ENCODE data around the gene PTGES3L.
"Not testable (repeated sequence)": the region's sequence is repeated elsewhere in the genome, so short reads cannot be mapped to it uniquely, and the experiment has no call there.

The PTGES3L gene

DNA sequence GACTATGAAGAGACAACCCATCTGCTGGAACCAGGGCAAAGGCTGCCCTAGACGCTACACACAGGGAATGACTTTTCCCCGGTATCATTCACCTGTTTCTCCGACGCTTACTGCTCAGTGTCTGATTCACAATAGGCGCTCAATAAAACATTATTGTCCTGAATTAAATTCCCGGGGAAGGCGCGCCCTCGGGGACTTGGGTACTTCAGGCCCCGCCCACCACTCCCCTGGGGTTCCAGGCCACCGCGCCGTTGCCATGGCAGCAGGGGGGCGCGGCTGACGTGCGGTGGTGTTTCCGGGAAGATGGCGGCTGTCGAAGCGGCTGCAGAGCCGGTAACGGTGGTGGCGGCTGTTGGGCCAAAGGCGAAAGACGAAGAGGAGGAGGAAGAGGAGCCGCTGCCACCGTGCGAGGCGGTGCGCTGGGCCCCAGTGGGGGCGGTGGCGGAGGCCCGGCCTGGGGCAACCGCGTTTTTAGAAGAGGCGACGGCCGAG is 440 bp upstream of the PTGES3L start, which contains the start of gene RUNDC1:
TSS of gene RUNDC1 (plus strand) at position 292 of the 492 bp plus-strand sequence. CDS start at position 304, 12 bp downstream.
- DNase-seq (ENCODE audit: low spot score): peak; percentile 97

DNA sequence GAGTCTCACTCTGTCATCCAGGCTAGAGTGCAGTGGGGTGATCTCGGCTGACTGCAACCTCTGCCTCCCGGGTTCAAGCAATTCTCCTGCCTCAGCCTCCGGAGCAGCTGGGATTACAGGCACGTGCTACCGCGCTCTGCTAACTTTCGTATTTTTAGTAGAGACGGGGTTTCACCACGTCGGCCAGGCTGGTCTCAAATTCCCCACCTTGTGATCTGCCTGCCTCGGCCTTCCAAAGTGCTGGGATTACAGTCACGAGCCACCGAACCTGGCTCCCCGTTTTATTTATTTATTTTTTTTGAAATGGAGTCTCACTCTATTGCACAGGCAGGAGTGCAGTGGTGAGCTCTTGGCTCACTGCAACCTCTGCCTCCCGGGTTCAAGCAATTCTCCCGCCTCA is 4.2 kb downstream of the PTGES3L start:
- DNase-seq (ENCODE audit: low spot score): not testable (repeated sequence)

DNA sequence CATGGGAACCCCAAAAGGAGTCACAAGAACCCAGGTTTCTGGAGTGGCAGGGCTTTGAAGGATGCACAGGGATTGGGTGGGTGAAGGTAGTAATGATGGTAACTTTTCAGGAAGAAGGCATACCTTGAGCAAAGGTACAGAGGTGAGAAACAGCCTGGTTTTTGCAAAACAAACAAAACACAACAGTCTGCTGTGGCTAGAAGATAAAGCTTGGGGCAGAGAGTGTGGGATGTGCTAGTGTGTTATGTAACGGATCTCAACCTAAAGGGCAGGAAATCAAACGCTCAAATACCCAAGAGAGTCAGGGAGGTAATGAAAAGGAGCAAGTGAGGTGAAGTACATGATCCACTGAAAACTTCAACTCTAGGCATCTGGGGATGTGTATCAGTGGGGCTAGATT is 4.6 kb downstream of the PTGES3L start:
- DNase-seq (ENCODE audit: low spot score): no peak

DNA sequence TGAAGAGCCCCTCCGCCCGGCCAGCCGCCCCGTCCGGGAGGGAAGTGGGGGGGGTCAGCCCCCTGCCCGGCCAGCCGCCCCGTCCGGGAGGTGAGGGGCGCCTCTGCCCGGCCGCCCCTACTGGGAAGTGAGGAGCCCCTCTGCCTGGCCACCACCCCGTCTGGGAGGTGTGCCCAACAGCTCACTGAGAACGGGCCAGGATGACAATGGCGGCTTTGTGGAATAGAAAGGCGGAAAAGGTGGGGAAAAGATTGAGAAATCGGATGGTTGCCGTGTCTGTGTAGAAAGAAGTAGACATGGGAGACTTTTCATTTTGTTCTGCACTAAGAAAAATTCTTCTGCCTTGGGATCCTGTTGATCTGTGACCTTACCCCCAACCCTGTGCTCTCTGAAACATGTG is 6.6 kb downstream of the PTGES3L start:
- DNase-seq (ENCODE audit: low spot score): not testable (repeated sequence)

DNA sequence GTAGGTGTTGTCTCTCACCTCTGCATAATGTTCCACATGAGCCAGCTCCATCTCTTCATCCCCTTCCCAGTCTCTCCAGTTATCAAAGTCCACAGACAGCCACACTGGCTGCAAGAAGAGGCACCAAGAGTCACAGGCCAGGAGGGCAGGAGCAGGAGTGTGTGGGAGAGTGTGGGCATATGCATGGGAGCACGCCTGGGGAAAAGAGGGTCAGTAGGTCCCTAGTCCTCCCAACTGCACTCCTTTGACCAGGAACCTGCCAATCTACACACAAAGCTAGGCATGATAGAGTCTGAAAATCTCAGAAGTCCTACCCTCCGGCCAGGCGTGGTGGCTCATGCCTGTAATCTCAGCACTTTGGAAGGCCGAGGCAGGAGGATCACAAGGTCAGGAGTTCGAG is 8.3 kb downstream of the PTGES3L start:
- DNase-seq (ENCODE audit: low spot score): no peak

DNA sequence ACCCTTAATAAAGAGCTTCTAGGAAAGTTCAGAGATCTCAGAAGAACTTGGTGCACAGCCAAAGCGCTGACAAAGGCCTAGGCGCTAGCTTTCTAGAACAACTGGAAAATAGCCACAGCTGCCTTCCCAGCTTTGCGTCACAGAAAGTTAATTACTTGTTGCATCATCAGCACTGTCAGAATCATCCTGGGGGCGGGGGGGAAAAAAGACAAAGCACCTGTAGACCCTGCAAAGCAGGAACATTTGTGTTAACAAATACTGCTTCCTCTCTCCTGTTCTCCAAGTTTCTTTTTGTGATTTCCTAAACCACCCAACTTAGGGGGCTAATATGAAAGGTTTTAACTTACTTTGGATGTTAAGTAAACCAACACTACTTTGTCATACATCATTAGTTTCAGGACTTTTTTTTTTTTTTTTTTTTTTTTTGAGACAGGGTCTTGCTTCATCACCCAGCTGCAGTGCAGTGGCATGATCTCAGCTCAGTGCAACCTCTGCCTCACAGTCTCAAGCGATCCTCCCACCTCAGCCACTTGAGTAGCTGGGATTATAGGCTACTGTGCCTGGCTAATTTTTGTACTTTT is 10.8 kb downstream of the PTGES3L start:
- no peak for DNase-seq (ENCODE audit: low spot score)

DNA sequence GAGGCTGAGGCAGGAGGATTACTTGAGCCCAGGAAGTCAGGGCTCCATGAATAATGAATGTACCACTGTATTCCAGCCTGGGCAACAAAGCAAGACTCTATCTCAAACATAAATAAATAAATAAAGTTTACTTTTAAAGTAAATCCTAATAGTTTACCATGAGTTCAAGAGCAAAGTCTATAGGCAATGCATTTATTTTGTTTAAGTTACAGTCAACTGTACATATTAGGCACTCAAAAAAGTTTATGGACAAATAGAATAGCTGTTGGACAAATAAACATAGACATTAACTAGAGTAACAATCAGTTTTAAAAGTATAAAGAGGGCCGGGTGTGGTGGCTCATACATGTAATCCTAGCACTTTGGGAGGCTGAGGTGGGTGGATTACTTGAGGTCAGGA is 12.0 kb downstream of the PTGES3L start:
- DNase-seq (ENCODE audit: low spot score): no peak

DNA sequence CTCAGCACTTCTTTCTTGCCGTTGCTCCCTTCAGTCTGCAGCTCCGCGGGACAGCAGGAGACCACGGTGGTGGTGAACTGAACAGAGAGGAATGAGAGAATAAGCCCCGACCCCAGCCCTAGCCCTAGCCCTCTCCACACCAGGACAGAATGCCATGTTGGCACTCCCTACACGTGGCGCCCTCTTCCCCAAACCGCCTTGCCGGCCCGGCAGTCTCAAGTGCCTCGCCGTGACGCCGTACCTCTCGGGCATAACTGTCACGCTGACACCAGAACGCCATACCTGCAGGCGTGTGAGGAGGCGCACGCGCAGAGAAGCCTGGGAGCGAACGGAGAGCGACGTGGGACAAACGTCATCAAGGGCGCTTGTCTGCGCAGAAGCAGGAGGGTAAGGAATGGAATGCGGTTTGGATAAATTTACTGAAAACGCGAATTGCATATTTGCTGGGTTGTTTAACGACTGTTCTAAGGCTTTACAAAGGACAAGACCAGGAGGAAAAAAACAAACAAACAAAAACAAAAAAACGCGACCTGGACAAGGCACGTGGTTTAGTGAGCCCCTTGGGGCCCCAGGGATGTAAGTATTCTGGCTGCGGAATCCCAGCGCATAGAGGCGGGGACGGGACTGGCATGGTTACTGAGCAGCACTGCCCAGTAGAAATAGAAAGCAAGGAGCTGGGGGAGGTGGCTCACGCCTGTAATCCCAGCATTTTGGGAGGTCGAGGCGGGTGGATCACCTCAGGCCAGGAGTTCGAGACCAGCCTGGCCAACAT is 15.5 kb downstream of the PTGES3L start, which contains the start of gene AARSD1:
TSS of gene AARSD1 (minus strand) at position 294 of the 772 bp plus-strand sequence. CDS start at position 280, 14 bp downstream.
- peak; percentile 96 for DNase-seq (ENCODE audit: low spot score)

DNA sequence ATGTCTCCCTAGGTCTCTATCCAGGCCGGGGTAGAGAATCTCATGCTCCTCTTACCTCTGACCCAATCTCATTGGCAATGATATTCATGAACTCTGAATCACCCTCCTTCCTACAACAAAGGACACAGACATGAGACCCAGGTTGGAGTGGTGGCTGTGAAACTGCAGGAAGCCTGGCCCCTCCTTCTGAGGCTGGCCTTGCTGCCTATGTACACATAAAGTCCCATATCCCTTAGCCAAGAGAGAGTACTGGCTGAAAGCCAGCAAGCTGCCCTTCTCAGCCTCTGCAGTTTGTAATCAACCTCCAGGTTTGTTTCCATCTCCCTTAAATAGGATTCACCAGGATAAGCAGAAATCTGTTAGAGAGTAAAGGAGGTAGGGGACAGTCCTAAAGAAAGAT is 26.2 kb downstream of the PTGES3L start:
- no peak for DNase-seq (ENCODE audit: low spot score)

DNA sequence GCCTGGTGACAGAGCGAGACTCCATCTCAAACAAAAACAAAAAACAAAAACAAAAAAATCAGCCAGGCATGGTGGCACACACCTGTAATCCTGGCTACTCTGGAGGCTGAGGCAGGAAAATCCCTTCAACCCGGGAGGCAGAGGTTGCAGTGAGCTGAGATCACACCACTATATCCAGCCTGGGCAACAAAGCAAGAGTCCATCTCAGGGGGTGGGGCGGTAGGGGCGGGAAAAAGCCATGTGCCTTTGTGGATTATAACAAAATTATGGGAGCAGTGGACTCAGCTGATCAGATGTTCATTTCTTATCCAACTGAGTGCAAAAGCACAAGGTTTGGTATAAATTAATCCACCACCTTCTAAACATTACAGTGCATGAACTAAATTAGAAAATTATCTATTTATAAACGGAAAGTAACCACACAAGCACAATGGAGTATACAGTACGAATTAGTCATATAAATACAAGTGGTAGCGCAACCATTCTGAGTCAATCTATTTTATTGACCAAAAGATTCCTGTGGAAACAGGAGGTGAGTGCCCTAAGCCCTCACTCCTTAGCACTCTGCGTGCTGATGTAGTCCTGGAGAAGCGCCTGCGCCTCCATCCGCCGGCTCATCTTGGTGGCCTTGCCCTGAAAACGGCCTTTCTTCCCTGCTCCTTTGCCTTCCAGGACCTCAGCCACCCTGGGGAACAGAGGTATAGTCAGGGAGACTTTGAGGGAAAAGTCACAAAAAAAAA is 29.7 kb downstream of the PTGES3L start:
- no peak for DNase-seq (ENCODE audit: low spot score)

DNA sequence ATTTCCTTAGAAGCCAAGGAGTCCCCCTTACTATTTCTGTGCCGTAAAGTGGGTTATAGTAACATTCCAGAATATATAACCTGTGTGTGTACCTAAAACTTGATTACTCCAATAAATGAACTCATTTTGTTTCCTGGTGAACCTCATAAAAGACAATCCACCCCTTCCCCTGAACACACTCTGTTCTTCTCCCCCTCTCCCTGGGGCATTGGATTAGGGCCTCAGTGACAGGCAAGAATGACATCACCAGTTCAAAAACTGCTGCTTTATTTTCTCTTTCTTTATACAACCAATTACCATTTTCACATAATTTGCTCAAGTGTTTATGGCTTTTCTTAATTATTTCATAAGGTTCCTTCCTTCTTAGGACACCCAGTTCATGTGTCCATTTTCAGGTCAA is 33.1 kb downstream of the PTGES3L start:
- DNase-seq (ENCODE audit: low spot score): no peak

DNA sequence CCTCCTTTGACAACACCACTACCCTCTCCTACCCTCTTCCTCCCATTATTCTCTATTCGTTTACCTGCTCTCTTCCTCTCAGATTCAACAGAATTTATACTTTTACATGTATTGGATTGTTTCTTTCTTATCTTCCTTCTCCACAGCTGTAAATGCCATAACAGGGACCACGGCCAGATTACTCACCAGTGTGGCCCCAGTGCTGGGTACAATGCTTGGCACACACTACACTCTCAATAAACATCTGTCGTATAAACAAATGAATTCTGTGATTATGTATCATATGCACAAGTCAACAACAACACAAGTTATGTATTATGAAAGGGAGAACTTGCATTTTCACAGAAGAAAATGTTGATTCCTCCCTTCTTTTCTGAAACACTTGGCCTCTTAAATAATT is 35.7 kb downstream of the PTGES3L start:
- DNase-seq (ENCODE audit: low spot score): no peak

DNA sequence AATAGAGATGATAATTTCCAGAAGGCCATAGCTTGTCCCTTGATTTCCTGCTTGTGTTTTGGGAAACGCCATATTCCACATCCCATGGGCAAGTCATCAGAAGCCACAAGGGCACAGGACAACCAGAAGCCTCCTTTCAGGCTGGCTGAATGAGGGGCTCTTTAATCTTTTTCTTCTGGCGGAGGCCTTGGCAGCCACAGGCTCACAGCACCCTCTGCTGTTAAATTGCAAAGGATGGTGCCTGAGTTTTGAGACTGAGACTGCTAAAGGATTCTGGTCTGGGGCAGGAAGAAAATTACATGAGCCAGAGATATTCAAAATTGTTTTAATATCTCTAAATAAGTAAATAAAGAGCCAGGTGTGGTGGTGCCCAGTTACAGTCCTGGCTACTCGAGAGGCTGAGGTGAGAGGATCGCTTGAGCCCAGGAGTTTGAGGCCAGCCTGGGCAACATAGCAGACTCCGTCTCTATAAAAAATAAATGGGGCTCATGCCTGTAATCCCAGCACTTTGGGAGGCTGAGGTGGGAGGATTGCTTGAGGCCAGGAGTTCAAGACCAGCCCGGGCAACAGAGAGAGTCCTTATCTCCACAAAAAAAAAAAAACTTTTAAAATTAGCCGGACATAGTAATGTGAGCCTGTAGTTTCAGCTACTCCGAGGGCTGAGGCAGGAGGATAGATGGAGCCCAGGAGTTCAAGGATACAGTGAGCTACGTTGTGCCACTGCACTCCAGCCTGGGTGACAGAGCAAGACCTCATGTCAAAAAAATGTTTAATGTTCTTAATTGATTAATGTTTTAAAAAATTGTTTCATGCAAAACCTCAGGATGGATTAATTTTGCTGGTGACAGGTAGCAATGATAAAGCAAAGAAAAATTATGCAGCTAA is 41.9 kb downstream of the PTGES3L start:
- DNase-seq (ENCODE audit: low spot score): peak; percentile 83

DNA sequence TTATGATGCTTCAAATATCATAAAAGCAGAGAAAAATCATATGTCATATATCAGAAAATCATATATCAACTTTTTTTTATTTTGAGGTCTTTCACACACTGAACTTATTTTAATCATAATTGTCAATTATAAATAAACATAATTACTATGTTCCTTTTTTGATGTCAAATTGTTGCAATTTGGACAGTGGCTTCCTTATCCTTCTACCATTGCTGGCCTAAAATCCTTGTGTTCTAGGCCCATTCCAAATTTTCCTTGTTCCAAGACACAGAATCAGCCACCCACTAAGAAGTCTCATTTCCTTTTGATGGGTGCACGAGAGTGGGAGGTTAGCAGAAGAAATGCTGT is 50.4 kb downstream of the PTGES3L start:
- DNase-seq (ENCODE audit: low spot score): no peak

DNA sequence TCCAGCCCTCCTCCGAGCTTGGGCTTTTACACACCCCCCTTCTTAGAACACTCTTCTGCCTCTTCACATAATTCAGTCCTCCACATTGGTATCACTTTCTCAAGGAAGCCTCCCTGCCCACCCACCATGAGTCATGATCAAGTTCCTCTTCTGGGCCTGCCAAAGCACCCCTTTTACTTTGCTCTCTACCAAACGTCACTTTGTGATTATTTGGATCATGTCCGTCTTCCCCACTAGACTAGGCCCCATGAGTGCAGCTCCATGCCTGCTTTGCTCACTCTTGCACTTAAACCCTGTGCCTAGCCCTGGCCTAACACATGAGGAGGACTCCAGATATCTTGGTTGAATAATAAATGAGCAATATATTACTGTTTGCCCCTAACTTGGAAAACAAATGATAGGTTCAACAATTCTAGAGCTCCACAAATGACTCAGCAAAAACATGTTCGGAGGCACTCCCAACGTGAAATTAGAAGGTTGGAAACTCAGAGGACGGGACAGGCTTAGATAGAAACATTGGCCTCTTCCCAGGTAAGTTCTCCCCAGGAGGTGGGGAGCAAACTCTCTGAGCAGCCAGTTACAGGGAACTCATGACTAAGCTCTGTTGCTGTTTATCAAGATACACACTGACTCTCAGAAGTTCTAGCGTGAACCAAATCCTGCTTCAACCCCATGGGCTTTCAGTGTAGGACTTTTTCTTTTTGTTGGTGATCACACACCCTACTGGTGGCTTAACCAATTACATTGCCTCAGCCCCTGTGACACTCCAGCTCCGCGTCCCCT is 51.0 kb downstream of the PTGES3L start:
- DNase-seq (ENCODE audit: low spot score): peak; percentile 86

DNA sequence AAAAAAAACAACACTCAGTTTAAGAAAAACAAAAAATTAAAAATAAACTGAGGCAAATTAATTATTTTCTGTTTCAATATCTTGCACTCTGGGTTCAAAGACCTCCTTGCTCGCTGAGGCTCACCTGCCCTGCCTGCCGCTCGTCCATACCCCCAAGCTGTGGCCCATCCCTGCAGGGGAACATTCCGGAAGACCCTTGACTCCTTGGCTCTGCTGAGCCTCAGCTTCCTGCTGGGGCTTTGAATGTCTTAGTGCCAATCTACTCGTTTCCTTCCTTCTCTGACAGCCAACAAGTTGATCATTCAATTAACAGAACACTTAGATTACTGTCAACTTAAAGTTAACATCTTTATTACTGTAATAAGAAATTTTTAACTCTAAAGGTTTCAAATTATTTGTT is 55.0 kb downstream of the PTGES3L start:
- DNase-seq (ENCODE audit: low spot score): no peak

DNA sequence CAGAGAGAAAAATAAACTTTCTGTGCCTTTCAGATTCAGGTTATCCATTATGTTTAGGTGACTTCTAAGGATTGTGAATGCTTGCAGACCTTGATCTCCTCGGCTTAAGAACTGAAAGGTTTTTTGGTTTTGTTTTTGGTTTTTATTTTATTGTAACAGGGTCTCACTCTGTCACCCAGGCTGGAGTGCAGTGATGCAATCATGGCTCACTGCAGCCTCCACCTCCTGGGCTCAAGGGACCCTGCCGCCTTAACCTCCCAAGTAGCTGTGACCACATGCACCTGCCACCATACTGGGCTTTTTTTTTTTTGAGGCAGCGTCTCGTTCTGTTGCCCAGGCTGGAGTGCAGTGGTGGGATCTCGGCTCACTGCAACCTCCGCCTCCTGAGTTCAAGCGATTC is 56.4 kb downstream of the PTGES3L start:
- not testable (repeated sequence) for DNase-seq (ENCODE audit: low spot score)

DNA sequence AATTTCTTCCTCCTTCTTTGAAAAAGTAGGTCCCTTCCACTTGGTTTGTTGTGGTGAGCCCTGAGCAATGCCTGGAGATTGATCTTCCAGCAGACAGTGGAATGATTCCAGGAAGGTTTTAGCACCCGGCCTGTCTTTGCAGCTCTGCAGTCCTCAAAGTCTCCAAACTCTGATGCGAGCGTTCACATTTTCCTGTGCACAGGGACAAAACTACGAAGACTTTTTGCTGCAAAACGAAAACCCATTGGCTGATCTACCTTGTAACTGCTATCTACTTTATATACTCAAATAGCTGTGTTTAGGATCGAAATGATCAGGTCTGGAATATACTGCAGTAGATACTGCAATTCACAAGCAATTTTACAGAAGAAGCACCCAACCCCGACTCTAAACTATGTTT is 57.6 kb downstream of the PTGES3L start:
- DNase-seq (ENCODE audit: low spot score): no peak

DNA sequence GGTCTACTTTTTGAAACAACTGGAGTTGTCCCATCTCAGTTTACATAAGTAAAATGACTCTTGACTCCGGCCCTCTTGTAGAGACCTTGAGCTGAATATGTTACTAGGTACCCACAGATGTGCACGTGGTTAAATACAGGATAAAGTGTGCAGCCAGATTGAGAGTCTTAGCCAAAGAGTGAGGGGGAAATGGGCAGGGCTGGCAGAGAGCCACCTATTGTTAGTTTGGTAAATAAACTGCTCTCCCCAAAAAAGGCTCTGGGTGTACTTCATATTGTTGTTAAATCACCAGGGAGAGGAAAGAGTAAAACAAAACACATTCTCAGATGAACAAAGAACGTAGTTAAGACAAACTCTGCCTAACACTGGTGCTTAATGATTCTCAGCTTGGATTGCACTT is 59.0 kb downstream of the PTGES3L start:
- DNase-seq (ENCODE audit: low spot score): no peak

DNA sequence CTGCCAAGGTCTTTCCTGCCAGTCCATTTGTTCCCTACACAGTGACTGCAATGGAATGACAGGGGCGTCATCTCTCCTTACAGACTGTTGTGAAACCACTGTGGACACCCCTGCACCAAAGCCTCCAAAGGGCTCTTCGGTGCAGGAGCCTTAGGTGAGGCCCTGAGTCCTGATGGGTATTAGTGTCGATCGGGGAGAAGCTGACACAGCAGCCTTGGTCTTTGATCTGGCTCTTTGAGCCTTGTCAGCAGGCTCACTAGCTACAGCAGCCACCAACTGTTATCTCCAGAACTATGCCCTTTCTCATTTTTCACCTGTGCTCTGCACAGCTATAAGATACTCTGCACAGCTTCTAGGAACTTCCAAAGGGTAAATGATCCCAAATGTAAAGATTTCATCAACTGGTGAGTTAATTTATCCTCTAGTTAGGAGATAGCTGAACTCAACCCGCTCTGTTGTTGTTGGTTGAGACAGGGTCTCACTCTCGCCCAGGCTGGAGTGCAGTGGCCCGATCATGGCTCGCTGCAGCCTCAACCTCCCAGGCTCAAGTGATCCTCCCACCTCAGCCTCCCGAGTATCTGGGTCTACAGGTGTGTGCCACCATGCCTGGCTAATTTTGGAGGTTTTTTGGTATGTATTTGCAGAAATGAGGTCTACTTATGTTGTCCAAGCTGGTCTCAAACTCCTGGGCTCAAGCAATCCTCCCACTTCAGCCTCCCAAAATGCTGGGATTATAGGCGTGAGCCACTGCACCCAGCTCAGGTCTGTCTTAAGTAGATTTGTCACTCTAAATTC is 59.6 kb downstream of the PTGES3L start:
- DNase-seq (ENCODE audit: low spot score): no peak

Data from AG20443 (cell line).